ENCODE measurements around the gene OGFOD3. TPM values are rescaled to one million over a fixed set of nuclear protein-coding genes. Genes with fewer than 3 reads are reported as not detected.

OGFOD3 gene
- total and polyA plus RNA-seq, 9 of the 15 experiments (the other 6 are each of a cell fraction or from before 2014, with no cell fraction given) = 0.69 to 44.7 (median 18.9) TPM

GRCh38 chr17:82345151-82345976, 73.0 kb downstream of the OGFOD3 start (continued):
- peak; percentile 73 for TF ChIP-seq VEZF1 (CRISPR knock-in tag; IDR thresholded peaks at IDR 0.05)
- peak; percentile 50; the same call in 1 of the 2 replicates for TF ChIP-seq MAFK (IDR thresholded peaks at IDR 0.05; ENCODE audit: low read length)
- TF ChIP-seq ARHGAP35 (IDR thresholded peaks at IDR 0.05; ENCODE audit: partially characterized antibody) = no peak
- peak; percentile 68 for TF ChIP-seq RBBP5 (IDR thresholded peaks at IDR 0.05; ENCODE audit: borderline replicate concordance, insufficient read depth, low read length, poor library complexity, severe bottlenecking)
- TF ChIP-seq TAF9B (IDR thresholded peaks at IDR 0.05; ENCODE audit: partially characterized antibody) = no peak
- TF ChIP-seq ADNP (tag; IDR thresholded peaks at IDR 0.05) = no peak
- no peak for TF ChIP-seq ZNF121 (CRISPR knock-in tag; conservative IDR thresholded peaks at IDR 0.05)
- peak; percentile 86 for TF ChIP-seq NBN (IDR thresholded peaks at IDR 0.05; ENCODE audit: low read depth)
- no peak for TF ChIP-seq NCOA4 (IDR thresholded peaks at IDR 0.05; ENCODE audit: partially characterized antibody)
- peak; percentile 94 for TF ChIP-seq EP300 (IDR thresholded peaks at IDR 0.05; ENCODE audit: low read length)
- no peak for TF ChIP-seq ZNF780A (CRISPR knock-in tag; IDR thresholded peaks at IDR 0.05)
- no peak for TF ChIP-seq XRCC5 (IDR thresholded peaks at IDR 0.05; ENCODE audit: low read depth, low read length)
- TF ChIP-seq ATF6 (CRISPR knock-in tag; IDR thresholded peaks at IDR 0.05) = peak; percentile 68; the same call in 1 of the 2 replicates
- peak; percentile 92 for TF ChIP-seq ZNF766 (CRISPR knock-in tag; conservative IDR thresholded peaks at IDR 0.05)
- TF ChIP-seq TBL1XR1 (IDR thresholded peaks at IDR 0.05; ENCODE audit: low read length in 2 of 2) = peak; percentile 36 to 94; a peak in 3 of 4 replicates
- no peak for TF ChIP-seq IRF2 (CRISPR knock-in tag; IDR thresholded peaks at IDR 0.05)
- TF ChIP-seq FOXK1 (CRISPR knock-in tag; IDR thresholded peaks at IDR 0.05; ENCODE audit: borderline replicate concordance) = 0 out of 2 replicates have a peak, but pooled peaks have one; percentile 79
- TF ChIP-seq ZNF212 (CRISPR knock-in tag; IDR thresholded peaks at IDR 0.05) = 0 out of 2 replicates have a peak, but pooled peaks have one; percentile 8
- TF ChIP-seq MCM2 (IDR thresholded peaks at IDR 0.05; ENCODE audit: low read depth) = no peak
- no peak for TF ChIP-seq PRPF4 (IDR thresholded peaks at IDR 0.05; ENCODE audit: insufficient read depth, low read depth, low read length, poor library complexity, severe bottlenecking)
- no peak for TF ChIP-seq BRD4 (IDR thresholded peaks at IDR 0.05)
- no peak for TF ChIP-seq THRA (IDR thresholded peaks at IDR 0.05)
- TF ChIP-seq ZFX (CRISPR knock-in tag; IDR thresholded peaks at IDR 0.05) = peak; percentile 99
- no peak for TF ChIP-seq YBX1 (IDR thresholded peaks at IDR 0.05)
- TF ChIP-seq SRSF3 (IDR thresholded peaks at IDR 0.05; ENCODE audit: insufficient read depth, low read length) = no peak
